ENCODE measurements around the gene ELF1.
"Not testable (repeated sequence)": the region's sequence is repeated elsewhere in the genome, so short reads cannot be mapped to it uniquely, and the experiment has no call there.

DNA sequence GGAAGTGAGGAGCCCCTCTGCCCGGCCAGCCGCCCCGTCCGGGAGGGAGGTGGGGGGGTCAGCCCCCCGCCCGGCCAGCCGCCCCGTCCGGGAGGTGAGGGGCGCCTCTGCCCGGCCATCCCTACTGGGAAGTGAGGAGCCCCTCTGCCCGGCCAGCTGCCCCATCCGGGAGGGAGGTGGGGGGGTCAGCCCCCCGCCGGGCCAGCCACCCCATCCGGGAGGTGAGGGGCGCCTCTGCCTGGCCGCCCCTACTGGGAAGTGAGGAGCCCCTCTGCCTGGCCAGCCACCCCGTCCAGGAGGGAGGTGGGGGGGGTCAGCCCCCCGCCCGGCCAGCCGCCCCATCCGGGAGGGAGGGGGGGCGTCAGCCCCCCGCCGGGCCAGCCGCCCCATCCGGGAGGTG is 118.5 kb downstream of the ELF1 start:
- TF ChIP-seq, protein P1, sequence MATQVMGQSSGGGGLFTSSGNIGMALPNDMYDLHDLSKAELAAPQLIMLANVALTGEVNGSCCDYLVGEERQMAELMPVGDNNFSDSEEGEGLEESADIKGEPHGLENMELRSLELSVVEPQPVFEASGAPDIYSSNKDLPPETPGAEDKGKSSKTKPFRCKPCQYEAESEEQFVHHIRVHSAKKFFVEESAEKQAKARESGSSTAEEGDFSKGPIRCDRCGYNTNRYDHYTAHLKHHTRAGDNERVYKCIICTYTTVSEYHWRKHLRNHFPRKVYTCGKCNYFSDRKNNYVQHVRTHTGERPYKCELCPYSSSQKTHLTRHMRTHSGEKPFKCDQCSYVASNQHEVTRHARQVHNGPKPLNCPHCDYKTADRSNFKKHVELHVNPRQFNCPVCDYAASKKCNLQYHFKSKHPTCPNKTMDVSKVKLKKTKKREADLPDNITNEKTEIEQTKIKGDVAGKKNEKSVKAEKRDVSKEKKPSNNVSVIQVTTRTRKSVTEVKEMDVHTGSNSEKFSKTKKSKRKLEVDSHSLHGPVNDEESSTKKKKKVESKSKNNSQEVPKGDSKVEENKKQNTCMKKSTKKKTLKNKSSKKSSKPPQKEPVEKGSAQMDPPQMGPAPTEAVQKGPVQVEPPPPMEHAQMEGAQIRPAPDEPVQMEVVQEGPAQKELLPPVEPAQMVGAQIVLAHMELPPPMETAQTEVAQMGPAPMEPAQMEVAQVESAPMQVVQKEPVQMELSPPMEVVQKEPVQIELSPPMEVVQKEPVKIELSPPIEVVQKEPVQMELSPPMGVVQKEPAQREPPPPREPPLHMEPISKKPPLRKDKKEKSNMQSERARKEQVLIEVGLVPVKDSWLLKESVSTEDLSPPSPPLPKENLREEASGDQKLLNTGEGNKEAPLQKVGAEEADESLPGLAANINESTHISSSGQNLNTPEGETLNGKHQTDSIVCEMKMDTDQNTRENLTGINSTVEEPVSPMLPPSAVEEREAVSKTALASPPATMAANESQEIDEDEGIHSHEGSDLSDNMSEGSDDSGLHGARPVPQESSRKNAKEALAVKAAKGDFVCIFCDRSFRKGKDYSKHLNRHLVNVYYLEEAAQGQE (IDR thresholded peaks at IDR 0.05) = not testable (repeated sequence)
- TF ChIP-seq MYC (IDR thresholded peaks at IDR 0.05; ENCODE audit: borderline replicate concordance, low read length); POLR2A (IDR thresholded peaks at IDR 0.05; ENCODE audit: low read length); MAFK (IDR thresholded peaks at IDR 0.05; ENCODE audit: partially characterized antibody); RNF2 (IDR thresholded peaks at IDR 0.05; ENCODE audit: borderline replicate concordance, low read depth); EP300 (IDR thresholded peaks at IDR 0.05); CBX8 (IDR thresholded peaks at IDR 0.05); RFX5 (IDR thresholded peaks at IDR 0.05): not testable (repeated sequence)
- TF ChIP-seq, protein P2, sequence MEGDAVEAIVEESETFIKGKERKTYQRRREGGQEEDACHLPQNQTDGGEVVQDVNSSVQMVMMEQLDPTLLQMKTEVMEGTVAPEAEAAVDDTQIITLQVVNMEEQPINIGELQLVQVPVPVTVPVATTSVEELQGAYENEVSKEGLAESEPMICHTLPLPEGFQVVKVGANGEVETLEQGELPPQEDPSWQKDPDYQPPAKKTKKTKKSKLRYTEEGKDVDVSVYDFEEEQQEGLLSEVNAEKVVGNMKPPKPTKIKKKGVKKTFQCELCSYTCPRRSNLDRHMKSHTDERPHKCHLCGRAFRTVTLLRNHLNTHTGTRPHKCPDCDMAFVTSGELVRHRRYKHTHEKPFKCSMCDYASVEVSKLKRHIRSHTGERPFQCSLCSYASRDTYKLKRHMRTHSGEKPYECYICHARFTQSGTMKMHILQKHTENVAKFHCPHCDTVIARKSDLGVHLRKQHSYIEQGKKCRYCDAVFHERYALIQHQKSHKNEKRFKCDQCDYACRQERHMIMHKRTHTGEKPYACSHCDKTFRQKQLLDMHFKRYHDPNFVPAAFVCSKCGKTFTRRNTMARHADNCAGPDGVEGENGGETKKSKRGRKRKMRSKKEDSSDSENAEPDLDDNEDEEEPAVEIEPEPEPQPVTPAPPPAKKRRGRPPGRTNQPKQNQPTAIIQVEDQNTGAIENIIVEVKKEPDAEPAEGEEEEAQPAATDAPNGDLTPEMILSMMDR (IDR thresholded peaks at IDR 0.05) = not testable (repeated sequence)
- TF ChIP-seq, protein P3, sequence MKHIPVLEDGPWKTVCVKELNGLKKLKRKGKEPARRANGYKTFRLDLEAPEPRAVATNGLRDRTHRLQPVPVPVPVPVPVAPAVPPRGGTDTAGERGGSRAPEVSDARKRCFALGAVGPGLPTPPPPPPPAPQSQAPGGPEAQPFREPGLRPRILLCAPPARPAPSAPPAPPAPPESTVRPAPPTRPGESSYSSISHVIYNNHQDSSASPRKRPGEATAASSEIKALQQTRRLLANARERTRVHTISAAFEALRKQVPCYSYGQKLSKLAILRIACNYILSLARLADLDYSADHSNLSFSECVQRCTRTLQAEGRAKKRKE (CRISPR knock-in tag; IDR thresholded peaks at IDR 0.05; ENCODE audit: low read depth) = not testable (repeated sequence)
- TF ChIP-seq, protein P4, sequence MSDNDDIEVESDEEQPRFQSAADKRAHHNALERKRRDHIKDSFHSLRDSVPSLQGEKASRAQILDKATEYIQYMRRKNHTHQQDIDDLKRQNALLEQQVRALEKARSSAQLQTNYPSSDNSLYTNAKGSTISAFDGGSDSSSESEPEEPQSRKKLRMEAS (IDR thresholded peaks at IDR 0.05) = not testable (repeated sequence)
